ENCODE measurements around the gene BCAS2. TPM values are rescaled to one million over a fixed set of nuclear protein-coding genes. Genes with fewer than 3 reads are reported as not detected.

The BCAS2 gene
- total RNA-seq, 1 donor from 2014 or later: 28.0 TPM

DNA sequence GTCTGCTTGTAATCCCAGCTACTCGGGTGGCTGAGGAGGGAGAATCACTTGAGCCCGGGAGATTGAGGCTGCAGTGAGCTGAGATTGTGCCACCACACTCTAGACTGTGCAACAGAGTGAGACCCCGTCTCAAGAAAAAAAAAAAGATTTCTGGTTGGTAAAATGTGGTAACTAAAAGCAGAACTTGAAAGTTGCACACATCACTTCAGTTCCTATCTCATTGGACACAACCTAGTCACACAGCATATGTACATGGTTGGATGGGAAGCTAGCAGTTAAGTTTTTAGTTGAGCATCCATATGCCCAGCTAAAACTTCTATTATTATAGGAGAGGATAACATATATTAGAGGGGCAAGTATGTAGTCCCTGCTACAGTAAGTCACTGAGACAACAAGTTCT, 22.1 kb downstream of the BCAS2 start:
- no peak for DNase-seq (ENCODE audit: low read depth in 2 of 2)

DNA sequence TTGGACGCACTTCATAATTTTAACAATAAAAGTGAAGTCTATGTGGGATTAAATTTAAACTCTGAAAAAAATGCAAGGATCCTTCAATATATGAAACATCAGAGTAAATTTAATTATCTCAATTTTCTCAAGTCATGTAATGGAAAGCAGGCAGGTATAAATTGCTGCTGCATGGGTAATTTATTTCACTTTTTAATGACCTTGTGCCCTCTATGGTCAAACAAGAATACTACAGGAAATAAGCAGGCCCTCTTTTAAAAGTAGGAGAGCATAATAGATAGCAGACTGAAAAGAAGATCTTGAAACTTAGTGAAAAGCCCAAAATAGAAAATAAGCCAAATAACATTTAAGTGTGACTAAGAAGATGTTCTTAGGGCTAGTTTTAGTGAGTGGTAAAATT, 22.9 kb downstream of the BCAS2 start:
- DNase-seq (ENCODE audit: low read depth in 2 of 2): no peak

DNA sequence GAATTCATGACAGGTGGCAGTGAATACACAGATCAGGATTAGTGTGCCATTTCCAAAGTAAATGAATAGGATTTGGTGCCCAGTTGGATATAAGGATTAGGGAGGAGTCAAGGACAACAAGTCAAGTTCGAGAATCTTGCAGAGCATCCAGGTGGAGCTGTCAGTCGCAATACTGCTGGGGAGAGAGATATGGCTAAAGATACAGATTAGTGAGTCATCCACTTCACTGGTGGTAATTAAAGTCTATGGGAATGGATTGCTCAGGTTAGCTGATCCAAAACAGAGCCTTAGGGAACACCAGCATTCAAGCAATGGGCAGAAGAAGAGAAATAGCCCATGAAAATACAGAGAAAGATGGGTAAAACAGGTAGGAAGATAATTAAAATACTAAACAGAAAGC, 26.8 kb downstream of the BCAS2 start:
- no peak for DNase-seq (ENCODE audit: low read depth in 2 of 2)

DNA sequence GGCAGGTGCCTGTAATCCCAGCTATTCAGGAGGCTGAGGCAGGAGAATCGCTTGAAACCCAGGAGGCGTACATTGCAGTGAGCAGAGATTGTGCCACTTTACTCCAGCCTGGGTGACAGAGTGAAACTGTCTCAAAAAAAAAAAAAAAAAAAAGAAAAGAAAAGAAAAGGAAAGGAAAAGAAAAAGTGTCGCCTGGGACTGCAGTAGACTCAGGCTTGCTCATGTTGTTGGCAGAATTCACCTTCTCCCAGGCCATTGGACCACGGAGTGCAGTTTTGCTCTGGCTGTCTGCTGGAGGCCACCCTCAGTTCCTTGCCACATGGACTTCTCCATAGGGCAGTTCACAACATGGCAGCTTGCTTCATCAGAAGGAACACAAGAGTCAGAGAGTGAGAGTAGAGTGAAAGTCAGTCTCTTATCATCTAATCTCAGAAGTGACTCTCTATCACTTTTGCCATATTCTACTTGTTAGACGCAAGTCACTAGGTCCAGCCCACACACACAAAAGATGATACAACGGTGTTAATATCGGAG, 29.2 kb downstream of the BCAS2 start:
- DNase-seq (ENCODE audit: low read depth in 2 of 2): no peak

DNA sequence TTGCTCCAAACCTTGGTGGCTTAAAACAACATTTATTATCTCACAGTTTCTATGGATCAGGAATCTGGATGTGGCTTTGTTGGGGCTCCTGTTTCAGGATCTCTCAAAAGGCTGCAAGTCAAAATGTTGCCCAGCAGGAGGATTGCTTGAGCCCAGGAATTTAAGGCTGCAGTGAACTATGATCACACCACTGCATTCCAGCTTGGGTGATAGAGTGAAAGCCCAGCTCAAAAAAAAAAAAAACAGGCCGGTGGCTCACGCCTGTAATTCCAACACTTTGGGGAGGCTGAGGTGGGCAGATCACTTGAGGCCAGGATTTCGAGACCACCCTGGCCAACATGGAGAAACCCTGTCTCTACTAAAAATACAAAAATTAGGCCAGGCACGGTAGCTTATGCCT, 30.0 kb downstream of the BCAS2 start:
- no peak for DNase-seq (ENCODE audit: low read depth in 2 of 2)

DNA sequence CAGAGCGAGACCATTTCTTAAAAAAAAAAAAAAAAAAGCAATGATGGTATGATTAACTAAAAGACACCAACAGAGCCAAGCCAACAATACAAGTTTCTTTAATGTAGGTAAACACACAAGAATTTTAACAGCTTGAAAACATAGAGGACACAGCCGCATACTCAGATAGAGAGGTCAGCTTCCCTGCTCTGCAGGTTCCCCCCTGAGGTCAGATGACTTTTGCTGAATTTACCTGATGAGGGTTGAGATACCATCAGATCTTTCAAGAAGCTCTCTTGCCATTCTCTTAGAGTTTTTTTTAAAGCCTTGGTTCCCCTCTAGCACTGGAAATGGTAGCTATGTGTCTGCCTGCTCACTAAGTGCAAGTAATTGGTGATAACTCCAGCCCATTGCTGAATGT, 31.1 kb downstream of the BCAS2 start:
- DNase-seq (ENCODE audit: low read depth in 2 of 2): no peak

DNA sequence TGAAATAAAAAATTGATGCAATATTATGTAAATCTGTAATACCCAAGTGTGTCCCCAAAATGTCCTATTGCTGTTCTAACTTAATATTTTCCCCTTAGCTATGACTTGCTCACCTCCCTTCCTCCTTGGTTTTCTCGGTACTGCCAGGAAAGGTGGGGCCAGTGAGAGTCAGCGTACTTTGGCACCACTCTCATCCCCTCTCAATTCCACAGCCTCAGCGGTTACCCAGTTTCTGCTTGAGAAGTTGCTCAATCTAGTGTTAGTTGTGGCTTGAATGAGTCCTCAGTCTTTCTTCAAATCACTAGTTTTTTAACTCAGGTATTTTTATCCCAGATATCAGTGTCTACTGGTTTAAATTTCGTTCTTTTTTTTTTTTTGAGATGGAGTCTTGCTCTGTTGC, 32.3 kb downstream of the BCAS2 start:
- no peak for DNase-seq (ENCODE audit: low read depth in 2 of 2)

DNA sequence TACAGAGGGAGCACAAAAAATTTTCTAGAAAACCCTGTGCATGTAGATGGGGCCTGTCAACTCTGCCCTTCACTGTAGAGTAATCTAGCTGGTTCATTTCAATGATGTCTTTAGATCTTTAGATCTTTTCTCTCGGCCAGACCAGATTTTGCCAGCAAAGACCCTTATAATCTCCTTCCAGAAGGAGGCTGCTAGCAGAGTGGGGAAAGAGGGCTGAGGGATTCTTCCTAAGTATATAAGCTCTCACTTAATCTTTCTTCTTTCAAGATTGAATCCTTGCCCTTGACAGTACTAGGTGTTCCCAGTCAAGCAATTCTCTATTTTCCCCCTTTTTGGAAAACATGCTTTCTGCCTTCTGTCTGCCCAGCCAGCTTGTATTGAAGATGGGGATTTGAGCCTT, 34.3 kb downstream of the BCAS2 start:
- DNase-seq (ENCODE audit: low read depth in 2 of 2): no peak

DNA sequence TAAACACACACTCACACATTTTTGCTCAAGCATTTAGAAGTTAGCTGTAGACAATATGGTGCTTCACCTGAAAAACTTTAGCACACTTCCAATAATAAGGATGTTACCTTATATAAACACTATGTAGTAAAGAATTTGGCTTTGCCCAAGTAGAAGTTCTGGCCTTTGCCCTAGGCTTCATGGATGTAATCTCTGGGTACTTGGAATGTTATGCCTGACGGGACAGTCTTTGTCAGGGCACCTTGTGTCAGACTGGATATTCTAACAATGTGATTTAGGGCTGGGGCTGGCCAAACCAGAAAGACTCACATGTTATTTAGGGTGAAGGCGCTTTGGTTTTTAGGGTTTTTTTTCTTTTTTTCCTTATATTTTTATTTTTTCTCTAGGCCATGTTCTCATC, 35.6 kb downstream of the BCAS2 start:
- DNase-seq (ENCODE audit: low read depth in 2 of 2): no peak

DNA sequence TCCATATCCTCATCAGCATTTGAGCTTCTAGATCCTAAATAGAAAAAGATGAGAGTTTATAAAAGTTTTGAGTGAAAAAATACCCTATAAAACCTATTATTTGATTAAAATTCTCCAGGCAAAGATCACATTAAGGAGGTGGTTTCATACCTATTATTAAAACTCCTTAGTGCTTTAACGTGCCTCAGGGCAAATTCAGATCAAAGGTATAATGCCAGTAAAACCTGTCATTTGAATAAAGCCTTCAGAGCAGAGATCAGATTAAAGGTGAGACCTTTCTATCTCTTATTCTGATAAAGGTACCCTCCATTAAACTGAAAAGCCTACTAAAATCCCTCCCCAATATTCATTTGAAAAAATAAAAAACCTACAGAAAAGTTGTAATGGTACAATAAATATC, 36.1 kb downstream of the BCAS2 start:
- no peak for DNase-seq (ENCODE audit: low read depth in 2 of 2)

DNA sequence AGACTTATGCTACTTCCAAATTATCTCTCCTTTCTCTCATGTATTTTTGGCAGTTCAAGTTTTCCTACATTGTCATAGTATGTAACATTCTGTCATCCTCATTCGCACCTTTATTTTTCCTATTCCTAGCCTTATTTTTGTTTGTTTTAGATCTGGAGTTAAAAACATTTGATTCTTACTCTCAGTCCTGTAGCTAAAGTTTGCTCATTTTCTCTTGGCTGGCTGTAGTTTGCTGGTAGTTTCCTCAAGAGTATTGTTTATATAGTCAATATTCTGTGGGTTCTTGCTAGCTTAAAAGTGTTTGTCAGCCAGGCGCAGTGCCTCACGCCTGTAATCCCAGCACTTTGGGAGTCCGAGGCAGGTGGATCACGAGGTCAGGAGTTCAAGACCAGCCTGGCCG, 40.6 kb downstream of the BCAS2 start:
- DNase-seq (ENCODE audit: low read depth in 2 of 2): no peak

DNA sequence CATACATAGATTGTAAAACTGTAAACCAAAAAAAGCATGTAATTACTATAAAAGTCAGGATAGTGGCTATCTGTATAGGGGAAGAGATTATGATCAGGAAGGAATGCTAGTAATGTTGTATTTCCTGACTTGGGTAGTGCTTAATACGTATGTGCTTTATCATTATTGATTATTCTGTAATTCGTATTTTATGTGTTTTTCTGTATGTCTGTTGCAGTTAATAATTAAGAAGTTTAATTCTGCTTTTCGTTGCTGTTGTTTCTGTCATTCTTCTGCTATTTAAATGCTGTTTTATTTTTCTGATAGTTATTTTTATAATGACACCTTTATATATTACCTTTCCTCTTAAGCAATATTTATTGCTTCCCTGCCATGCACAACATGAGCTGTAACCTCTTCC, 41.1 kb downstream of the BCAS2 start:
- DNase-seq (ENCODE audit: low read depth in 2 of 2): no peak

DNA sequence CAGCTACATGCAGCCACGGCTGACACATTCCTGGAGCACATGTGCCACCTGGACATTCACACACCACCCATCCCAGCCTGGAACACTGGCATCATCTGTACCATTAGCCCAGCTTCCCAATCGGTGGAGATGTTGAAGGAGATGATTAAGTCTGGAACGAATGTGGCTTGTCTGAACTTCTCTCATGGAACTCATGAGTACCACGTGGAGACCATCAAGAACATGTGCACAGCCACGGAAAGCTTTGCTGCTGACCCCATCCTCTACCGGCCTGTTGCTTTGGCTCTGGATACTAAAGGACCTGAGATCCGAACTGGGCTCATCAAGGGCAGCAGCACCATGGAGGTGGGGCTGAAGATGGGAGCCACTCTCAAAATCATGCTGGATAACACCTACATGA, 45.4 kb downstream of the BCAS2 start:
- DNase-seq (ENCODE audit: low read depth in 2 of 2): no peak

DNA sequence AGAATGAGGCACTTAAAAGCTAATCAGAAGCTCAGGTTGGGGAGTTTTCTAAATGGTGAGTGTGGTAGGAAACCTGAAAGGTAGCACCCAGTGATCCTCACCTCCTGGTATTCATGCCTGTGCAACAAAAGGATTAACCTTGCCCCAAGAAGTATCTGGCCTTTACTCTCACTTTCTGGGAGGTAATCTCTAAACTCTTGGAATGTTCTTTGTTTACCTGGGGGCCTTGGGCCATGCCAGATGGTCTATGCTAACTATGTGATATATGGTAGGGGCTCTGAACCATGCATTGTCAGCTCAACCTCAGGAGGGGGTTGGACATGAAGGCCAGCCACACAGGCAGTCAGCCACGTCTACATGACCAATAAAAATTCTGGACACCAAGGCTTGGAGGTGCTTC, 46.0 kb downstream of the BCAS2 start:
- no peak for DNase-seq (ENCODE audit: low read depth in 2 of 2)

DNA sequence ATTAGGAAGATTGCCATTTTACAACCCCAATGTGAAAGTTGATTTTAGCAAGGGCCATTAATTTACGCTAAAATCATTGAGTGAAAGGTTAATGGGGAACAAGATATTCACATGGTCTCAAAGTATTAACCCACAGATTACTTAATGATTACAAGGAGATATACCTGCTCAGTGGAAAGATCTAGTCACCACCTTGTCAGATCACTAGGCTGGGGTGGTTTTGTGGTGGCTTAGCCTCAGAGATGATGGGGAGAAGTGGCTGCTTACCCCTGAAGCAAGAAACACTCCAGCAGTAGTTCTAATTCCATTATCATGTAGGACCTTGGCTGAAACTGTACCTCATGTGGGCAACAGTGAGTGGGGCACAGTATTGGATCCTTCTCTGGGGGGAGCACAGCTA, 50.3 kb downstream of the BCAS2 start:
- no peak for DNase-seq (ENCODE audit: low read depth in 2 of 2)

DNA sequence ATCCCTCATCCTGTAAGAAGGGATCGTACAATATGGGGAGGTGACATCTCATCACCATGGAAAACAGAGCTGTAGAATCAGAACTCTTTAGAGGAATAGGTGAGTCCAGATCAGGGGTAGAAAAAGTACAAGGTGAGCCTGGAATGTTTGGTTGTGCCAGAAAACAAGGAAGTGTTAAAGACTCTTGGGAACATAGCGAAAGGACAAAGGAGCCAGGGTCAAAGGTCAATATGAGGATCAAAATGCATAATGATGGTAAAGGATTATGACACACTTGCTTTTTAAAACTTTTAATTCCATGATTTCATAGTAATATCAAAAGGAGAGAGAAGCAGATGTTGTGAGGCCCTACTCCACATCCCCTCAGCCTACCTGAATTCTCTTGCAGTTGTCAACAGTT, 51.2 kb downstream of the BCAS2 start:
- DNase-seq (ENCODE audit: low read depth in 2 of 2): no peak

DNA sequence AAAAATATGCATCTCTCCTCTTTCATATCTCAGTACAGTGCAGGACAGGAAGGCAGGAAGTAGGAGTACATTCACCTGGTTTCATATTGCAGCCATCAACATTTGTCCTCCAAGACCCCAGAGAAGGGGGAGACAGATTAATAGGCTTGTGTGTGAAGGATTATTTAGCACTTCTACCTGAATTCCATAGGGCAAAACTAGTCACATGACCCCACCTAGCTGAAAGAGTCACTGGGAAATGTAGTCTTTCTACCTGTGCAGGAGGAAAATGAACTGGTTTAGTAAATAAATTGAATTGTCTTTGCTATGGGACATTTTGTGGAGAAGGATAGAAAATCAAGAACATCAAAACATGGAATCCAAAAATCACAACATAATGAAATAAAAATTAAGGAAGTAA, 56.5 kb downstream of the BCAS2 start:
- no peak for DNase-seq (ENCODE audit: low read depth in 2 of 2)

DNA sequence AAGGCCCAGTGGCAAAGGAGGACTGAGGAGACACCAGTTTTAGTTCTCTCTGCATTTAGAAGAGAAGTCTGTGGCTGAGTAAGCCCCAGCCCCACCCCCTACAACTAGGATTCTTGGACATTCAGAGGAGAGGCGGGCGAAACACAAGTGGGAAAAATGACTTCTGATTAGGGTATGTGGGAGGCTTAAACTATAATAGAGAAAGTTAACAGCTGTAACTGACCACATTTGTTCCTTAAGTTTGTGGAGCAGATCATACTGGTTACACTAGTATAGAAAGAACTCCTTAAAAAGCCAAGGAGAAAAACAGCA, 59.2 kb downstream of the BCAS2 start:
- DNase-seq (ENCODE audit: low read depth in 2 of 2): no peak

DNA sequence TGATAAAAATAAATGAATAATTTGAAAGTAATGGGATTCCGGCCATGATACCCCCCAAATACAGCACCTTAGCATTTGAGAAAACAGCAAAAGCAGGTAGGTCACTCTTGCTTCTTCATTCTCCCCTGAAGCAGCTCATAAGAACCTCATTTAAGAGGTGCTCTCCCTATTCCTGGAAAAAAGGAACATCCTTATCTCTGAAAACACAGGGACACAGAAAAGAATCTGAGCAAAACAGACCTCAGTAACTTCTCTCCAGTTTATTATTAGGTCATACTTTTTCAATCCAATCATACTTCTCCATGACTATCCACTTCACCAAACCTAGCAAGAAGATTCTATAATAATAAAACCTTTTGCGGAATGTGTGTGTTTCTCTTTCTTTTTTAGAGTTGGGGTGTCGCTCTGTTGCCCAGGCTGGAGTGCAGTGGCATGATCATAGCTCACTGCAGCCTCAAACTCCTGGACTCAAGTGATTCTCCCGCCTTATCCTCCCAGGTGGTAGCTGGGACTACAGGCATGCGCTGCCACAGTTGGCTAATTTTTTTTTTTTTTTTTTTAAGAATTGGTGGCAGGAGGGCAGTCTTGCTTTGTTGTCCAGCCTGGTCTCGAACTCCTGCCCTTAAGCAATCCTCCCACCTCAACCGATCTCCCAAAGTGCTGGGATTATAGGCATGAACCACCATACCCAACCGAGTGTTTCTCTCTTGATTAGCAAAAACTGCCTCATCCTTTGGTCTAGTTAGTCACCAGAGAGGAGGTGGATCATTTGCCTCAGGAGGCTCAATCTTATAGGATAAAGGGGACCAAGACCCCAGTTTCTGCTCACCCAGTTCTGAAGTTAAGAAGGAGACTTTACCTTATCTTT, 59.8 kb downstream of the BCAS2 start:
- no peak for DNase-seq (ENCODE audit: low read depth in 2 of 2)

Other genes with a start within 250 kb of the BCAS2 start
- 15.3 and 20.8 TPM in 2 replicates for gene TRIM33, start 70.4 kb downstream of the BCAS2 start, total RNA-seq
- 2.6 and 3.2 TPM in 2 replicates for gene DENND2C, start 88.4 kb upstream of the BCAS2 start, total RNA-seq
- not detected in 2 replicates for gene AMPD1, start 113.9 kb upstream of the BCAS2 start, total RNA-seq
- gene NRAS, start 135.2 kb upstream of the BCAS2 start, total RNA-seq: 58.6 and 58.9 TPM in 2 replicates
- gene CSDE1, start 176.4 kb upstream of the BCAS2 start, total RNA-seq: 1,041 and 1,080 TPM in 2 replicates
- 32.9 and 40.7 TPM in 2 replicates for gene SIKE1, start 199.1 kb upstream of the BCAS2 start, total RNA-seq

Measured in lung microvascular endothelial cell (primary cell).